Measurements from ENCODE around the gene JKAMP.

The JKAMP gene

DNA sequence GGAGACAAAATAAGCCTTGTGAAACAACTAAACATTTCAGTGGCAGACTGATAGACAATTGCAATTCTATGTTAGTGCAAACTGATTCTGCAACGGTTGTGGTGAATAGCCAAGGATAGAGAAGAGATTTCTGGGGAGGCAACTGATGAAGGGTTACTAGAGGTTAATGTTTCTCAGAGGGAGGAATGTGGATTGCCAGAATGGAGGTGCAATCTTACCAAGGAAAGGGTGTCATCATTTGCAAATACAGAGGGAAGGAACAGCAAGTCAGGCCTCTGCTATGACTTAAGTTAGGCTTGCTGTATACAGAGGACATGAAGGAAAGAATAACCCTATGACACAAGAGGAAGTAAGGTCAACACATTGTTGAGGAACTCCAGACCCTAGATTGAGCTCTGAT lies 56.5 kb downstream of the JKAMP start:
- peak in 2 of 4 experiments; percentile 20 to 22 for DNase-seq

DNA sequence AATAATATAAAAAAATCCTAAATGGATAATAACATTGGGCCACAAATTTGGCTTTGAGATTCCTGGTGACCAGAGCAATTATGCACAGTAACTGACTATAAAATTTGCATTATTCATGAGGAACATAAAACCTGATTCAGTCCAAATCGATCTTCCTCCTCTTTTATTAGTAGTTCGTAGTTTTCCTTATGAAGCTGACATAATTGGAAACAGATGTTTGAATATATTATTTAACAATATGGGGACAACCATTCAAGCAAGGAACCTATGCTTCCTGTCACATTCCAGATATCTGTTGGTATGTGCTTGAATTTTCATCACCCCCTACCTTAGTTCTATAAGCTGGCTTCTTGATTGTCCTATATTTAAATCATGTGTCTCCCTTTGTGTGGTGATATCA lies 57.4 kb downstream of the JKAMP start:
- DNase-seq = no peak

DNA sequence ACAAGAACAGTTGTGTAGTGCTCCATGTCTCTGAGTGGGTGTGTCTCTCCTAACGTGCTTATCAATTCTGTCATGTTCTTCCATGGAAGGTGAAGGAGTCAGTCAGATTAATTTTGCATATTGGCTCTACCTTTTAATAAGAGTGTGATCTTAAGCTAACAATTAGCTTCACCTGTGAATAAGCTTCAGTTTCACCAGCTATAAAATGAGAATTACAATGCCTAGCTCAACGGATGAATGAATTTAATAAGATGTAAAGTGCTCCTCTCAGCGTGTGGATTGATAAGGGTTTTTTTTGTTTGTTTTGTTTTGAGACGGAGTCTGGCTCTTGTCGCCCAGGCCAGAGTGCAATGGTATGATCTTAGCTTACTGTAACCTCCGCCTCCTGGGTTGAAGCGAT lies 59.6 kb downstream of the JKAMP start:
- DNase-seq = no peak

DNA sequence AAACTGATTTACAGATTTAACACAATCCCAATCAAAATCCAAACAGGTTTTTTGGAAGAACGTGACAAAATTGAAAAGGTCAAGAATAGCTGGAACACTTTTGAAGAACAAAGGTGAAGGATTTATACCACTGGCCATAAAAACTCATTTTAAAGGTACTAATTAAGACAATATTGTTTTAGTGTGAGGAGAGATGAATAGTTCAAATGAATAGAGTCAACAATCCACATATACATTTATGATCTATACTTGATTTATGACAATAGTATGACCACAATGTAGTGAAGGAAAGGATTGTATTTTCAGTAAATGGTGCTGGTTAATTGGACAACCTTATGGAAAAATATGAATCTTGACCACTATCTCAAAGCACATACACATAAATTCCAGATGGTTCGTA lies 63.0 kb downstream of the JKAMP start:
- no peak for DNase-seq

Data from suppressor macrophage (primary cell).